HL-60 (cell line): ENCODE data around the gene KBTBD12.

Source experiments
- POLR2AphosphoS5 ChIP-seq: IDR thresholded peaks from 2 replicates; pipeline ENCODE4 v1.6.1; 2012; ENCODE audit warnings: low read depth
- SPI1 ChIP-seq: IDR thresholded peaks from 2 replicates; pipeline ENCODE4 v1.6.1; 2012; ENCODE audit warnings: low read depth, mild to moderate bottlenecking, borderline replicate concordance
- TF ChIP-seq, protein P1 (sequence below): IDR thresholded peaks from one replicate; pipeline ENCODE4 v1.5.1; 2011; ENCODE audit warnings: low read length, control low read depth, inconsistent platforms; ENCODE audit not compliant: insufficient read depth

DNA sequence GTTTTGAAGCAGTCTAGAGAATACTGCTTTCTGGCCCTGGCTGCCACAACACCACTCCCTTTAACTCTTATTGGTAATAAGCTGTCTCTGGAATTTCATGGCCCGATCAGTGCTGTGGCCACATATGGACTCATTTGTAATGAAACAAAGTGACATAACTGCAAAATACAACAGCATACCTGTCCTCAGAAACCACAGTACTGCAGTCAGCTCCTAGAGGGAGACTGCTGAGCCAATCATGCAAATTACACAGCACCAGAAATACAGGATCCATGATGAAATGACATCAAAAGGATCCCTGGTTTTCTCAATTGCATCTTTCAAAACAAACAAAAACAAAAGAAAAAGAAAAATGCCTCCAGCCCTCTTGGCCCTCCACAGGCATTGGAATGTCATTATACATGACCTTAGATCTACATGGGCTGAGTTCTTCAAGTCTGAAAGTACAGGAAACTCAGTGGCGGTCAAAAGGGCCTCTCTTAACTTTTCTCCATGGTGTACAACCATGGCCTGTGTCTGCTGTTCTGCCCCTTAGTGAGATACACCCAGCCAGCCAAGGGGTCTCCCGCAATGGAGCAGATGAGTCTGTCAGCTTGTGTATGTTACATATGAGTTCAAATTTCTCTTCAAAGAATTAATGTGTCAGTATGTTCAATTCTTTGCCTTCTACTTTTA, 24.9 kb upstream of the KBTBD12 start:
- TF ChIP-seq, protein P1, sequence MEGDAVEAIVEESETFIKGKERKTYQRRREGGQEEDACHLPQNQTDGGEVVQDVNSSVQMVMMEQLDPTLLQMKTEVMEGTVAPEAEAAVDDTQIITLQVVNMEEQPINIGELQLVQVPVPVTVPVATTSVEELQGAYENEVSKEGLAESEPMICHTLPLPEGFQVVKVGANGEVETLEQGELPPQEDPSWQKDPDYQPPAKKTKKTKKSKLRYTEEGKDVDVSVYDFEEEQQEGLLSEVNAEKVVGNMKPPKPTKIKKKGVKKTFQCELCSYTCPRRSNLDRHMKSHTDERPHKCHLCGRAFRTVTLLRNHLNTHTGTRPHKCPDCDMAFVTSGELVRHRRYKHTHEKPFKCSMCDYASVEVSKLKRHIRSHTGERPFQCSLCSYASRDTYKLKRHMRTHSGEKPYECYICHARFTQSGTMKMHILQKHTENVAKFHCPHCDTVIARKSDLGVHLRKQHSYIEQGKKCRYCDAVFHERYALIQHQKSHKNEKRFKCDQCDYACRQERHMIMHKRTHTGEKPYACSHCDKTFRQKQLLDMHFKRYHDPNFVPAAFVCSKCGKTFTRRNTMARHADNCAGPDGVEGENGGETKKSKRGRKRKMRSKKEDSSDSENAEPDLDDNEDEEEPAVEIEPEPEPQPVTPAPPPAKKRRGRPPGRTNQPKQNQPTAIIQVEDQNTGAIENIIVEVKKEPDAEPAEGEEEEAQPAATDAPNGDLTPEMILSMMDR = no peak
- no peak for TF ChIP-seq SPI1
- no peak for TF ChIP-seq POLR2AphosphoS5
